HG02588 (cell line): ENCODE results near the gene DENND2A.
"Not testable (repeated sequence)": the region's sequence is repeated elsewhere in the genome, so short reads cannot be mapped to it uniquely, and the experiment has no call there.

ENCODE experiments used
- ATAC-seq: cut with Tn5 transposase; IDR thresholded peaks from one replicate; pipeline ENCODE4 v1.9.1; 2021; ENCODE audit warnings: mild to moderate bottlenecking, moderate library complexity; ENCODE audit not compliant: unreplicated experiment

DENND2A gene

DNA sequence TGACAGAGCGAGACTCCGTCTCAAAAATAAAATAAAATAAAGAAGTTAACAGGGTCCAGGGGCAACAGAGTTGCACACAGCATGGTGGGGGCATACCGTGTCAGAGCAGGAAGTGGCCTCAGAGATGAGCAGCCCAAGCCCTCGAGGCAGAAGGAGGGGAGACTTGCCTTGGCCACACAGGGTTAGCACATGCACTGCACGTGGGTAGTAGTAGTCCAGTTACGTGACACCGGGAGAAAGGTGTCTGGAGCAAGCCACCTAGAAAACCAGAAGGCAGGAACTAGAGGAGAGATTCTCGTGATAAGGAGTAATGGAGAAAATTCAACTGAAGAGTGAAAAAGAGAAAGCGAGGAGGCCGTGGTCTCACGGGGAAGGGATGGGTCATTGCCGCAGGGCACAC lies 9.8 kb upstream of the DENND2A start:
- ATAC-seq, result no peak

DNA sequence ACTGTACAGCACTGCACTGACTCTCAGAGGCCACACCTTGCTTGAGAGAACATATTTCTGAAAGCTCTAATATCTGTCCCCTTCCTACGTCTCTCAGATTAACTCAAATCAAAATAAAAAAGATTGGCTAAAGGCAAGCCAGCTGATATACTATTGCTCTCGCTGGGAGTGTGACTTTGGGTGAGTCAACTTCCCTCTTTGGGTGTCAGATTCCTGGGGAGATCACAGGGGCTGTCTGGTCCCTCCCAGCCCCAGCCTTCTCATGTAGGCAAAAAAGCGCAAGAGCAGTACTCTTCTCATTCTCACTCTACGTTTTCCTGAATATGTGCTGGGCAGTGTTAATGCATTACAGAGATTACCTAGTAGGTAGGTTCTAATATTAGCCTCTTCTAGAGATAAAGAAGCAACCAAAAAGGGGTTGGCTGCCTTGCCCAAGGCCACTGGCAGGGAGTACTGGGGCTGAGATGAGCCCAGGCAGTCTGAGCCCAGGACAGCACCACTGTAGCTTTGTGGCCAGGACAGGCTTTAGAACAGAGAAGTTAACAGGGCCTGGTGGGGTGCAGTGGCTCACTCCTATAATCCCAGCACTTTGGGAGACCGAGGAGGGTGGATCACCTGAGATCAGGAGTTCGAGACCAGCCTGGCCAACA lies 9.1 kb upstream of the DENND2A start:
- no peak for ATAC-seq

DNA sequence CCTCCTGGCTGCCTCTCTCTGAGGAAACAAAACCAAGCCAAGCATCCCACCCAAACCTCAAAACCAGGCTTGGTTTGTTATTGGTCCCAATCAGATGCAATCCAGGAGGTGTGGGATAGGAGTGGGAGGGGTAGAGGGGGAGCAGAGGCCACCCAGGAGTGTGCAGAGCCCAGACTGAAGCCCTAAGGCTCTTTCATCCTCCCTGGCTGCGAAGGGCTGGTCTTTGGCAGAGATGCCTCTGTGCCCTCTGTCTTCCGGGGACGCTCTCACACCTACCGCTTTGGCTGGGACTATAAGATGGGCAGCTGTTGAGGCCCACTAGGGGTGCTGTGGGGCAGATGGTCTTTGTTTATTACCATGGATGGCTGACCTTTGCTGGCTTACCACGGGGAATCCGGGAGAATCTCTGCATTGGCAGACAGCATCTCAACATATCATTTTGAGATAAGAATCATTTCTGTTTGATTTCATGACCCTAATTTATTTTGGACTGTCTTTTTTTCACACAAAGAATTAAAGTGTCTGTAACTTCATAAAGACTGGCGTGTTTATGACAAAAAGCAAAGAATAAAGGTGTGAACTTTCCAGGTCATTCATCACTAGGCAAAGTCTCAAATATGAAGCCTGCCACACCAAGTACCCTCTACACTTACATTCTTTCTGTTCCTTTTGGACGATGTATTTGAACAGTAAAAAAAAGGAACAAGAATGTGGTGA lies 6.5 kb upstream of the DENND2A start:
- ATAC-seq, result peak; percentile 90

DNA sequence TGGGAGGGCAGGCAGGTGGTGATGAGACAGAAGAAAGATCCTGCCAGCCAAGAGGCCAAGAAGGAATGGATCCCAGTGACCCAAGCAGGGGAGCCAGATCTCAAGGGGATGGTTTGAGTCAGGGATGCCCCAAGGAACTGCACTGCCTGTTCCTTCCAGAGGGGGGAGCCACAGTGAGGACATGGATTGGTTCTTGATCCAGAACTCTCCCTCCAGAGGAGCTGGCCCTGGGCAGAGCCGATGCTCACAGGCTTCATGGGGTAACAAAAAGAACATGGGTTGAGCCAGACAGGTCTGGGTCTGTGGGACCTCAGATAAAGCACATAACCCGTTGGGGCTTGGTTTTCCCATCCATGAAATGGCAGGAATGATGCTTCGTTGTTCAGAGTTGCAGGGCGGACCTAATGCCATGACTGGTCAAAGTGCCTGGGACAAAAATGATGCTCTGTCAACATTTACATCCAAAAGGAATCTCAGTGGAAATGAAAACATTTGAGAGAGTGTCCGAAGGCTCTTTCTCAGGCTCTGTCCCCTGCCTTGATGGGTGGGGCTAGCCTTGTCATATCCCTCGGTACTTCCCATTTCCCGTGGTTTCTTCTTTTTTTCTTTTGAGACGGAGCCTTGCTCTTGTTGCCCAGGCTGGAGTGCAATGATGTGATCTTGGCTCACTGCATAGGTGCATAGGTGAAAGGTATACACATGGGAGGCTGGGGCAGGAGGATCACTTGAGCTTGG lies 4.7 kb upstream of the DENND2A start:
- no peak for ATAC-seq

DNA sequence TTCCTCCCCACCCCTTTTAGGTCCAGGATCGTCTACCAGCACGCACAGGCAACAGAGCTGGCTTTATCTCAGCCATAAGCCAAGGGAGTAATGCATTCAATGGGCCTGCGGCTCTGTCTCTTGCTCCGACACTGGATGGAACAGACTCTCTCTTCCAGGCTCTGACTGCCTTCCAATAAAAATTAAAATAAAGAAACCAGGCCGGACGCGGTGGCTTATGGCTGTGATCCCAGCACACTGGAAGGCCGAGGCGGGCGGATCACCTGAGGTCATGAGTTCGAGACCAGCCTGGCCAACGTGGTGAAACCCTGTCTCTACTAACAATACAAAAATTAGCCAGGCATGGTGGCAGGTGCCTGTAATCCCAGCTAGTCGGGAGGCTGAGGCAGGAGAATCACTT lies 4.1 kb upstream of the DENND2A start:
- ATAC-seq, result not testable (repeated sequence)

DNA sequence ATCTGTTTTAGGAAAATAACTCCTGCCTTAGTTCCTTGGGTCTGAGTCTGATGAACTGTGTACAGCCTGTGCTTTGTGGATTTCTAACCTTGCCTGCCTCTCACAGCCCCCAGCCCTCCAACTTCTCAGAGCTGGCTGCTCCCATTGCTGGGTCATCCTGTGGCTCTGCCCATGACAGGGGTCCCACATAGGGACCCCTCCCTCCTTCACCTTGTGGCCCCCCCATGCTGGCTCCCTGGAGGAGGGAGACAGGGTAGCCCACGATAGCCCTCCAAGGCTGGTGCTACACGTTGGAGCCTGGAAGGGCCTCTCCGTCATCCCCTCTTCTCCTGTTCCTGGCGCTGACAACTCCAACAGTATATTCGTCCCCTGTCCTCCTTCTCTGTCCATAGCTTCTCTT lies 2.8 kb upstream of the DENND2A start:
- no peak for ATAC-seq

DNA sequence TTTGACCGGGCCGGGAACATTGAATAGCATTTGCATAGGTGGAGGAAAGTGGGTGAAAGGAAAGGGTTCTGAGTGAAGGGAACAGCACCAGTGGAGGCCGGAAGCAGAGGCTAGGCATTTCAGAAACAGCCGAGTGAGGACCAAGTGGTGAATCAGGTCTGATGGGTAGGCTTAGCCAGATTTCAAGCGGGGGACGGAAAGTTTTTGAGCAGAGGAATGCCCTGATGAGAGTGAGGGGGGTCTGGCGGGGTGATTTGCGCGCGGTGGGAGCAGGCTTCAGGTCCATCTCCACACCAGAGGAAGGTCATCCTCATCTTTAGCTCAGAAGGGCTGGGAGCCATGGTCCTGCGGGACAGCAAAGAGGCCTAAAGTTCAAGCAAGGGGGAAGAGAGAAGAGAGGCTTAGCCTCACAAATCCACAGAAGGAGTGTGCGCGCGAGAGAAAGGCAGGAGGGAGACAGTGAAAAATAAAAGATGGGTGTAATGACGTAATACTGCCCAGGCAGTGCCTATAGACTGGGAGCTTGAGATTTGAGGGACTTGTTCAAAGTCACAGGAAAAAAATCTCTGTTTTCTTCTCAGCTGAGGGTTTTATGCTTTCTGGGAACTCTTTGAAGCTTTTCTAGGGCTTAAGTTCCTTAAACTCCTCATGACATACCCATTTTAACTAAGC lies 1.0 kb upstream of the DENND2A start:
- ATAC-seq, result no peak

DNA sequence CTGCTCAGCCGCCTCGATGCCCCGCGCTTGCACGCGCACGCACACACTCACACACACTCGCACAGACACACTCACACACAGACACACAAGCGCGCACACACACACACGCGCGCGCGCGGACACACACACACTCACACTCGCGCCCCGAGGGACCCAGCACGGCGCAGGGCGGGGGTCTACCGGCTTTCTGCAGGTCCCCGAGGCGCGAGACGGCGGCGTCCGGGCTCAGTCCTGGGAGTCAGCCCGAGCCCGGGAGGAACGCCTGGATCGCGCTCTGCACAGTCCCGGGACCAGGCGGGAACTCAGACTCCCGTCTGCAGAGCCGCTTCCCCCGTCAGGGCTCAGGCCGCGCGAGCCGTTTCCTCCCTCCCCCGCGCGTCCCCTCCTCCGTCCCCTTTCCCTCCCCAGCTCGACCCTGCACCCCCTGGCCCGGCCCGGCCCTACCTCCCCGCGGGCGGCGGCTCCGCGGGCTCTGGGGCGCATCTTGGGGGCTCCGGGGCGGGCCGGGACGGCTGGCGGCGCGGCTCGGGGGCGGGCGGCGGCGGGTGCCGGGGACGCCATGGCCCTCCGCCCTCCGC lies 464 bp downstream of the DENND2A start:
- ATAC-seq, result no peak

DNA sequence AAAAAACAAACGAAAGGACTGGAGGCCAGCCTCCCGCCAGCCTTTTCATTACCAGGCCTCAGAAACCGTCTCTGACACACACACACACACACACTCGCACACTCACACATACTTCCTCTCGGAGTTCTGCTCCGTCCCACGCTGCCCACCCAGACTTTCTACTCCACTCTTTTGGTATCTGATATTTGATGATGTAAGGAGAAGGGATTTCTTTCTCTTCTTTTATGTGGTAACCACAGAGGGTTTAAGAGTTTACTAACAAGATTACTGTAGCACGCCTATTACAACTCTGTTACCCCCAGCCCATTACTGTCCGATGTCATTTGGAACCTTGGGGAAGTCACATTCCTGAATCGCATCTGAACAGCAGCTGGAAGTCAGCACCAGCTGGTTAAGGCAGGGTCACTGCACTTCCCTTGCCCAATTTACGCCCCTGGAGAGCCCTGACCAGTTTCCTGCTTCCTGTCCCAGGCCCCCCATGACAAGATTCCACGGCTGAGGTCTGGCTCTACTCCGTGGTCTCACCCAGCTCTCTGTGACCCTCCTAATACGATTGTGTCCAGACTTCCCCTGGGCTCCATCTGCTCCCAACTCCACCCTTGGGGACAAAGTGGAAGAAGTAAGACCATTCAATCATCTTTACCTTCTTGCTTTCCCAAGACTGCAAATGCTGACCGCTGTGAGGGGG lies 1.1 kb downstream of the DENND2A start:
- ATAC-seq, result no peak

DNA sequence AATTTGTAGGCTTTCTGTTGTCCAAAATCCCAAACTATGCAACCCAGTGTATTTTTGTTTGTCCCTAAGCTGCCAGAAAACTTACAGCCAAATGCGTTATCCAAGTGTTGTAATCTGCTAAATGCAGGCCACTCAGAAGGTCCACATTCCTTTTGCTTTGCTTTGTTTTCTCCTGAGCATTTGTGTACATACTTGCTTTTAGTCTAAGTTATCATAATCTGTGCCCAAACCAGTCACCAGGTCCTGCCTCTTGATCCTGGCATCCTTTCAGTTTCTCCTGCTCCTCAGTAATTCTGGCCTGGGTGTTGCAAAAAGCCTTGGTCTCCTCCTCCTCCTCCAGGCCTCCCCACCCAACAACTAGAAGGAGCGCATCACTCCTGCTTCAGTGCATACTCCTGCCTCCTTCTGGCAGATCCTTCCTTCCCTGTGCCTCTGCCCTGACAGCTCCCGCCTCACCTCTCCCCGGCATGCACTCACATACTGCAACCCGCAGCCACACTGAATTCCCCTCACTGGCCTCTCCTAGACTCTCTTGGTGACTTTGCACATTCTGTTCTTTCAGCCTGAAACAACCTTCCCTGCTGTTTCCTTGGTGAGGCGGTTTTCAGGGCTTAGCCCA lies 2.3 kb downstream of the DENND2A start:
- no peak for ATAC-seq

DNA sequence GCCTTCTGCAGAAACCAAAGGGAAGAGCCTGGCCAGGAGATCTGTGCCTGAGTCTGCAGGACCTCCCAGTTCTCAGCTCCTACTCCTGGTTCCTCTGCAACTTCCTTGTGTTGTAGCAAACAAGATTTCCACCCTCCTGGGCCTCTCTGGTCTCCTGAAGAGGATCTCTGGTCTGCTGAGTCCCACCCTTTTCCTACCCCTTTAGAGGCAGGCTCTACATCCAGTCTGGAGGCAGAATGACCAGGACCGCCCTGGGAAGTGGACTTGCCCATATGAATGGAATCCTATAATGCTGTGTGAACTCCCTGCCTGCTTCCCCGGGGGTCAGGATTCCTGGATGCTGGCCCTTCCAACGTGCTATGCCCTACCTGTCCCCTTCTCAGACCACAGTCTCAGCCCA lies 3.2 kb downstream of the DENND2A start:
- no peak for ATAC-seq

DNA sequence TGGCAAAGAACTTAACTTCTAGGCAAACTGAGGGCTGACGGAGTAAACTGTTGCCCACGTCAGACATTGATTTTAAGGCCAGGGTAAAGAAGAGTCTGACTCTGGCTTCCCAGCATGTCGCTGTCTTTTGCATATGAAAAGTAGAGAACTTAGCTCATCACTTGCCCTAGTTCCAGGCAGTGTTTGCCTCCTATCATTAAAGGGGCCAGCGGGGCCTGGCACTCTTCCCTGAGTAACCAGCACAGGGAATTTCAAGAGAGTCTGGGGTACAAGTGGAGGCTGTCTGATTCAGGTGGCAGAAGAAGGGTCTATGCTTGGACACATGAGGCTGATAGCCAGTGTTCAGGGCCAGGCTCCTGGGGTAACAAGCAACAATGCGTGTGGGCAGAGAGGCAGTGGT lies 4.8 kb downstream of the DENND2A start:
- no peak for ATAC-seq

DNA sequence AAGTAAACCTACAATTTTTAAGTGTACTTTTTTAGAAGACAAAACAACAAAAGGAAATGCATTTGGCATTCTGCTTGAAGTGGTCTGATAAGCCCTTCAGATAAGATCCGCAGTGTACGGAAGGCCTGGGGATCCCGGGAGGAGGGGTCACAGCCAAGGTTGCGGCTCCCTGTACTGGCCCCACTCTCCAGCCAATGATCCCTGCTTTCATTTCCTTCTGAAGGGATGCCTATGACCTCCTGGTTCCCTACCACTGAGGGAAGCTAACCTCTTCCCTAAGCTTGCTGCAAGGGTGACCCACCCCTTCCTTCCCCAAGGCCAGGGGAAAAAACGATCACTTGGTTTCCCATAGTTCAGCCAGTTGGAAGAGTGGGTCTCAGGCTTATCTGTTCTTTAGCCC lies 5.3 kb downstream of the DENND2A start:
- no peak for ATAC-seq

DNA sequence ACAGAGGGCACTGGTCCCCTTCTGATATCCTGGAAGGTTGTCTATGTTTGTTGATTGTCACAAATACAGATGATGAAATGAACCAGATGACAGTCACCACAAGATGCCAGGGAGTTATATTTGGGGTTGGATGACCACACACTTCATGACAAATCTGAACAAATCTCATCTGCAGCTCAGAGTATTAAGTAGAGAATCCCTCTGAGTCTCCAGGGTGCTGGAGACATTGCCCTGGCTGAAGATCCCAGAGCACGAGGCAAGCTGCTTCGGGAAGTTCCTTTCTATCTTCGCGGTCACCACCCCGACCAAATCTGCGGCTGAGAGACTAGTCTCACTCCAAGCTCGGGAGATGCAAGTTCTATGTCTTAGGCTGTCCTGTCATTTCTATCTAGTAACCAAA lies 9.0 kb downstream of the DENND2A start:
- no peak for ATAC-seq

DNA sequence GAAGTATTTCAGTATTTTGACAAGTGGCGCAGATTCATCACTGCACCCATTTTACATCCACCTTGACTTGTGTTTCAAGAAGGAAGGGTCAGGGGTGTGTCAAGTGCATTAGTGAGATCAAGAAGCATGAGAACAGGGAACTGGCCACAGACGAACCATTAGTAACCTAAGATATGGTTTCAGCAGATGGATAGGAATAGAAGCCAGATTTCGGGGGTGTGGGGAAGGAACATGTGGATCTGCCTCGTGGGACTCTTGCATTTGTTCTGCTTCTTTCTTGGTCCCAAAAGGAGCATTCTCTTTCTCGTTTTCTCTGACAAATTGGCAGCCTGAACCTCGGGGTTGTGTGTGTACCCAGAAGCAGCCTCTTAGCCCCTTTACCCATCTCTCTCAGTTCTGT lies 9.6 kb downstream of the DENND2A start:
- ATAC-seq, result no peak

DNA sequence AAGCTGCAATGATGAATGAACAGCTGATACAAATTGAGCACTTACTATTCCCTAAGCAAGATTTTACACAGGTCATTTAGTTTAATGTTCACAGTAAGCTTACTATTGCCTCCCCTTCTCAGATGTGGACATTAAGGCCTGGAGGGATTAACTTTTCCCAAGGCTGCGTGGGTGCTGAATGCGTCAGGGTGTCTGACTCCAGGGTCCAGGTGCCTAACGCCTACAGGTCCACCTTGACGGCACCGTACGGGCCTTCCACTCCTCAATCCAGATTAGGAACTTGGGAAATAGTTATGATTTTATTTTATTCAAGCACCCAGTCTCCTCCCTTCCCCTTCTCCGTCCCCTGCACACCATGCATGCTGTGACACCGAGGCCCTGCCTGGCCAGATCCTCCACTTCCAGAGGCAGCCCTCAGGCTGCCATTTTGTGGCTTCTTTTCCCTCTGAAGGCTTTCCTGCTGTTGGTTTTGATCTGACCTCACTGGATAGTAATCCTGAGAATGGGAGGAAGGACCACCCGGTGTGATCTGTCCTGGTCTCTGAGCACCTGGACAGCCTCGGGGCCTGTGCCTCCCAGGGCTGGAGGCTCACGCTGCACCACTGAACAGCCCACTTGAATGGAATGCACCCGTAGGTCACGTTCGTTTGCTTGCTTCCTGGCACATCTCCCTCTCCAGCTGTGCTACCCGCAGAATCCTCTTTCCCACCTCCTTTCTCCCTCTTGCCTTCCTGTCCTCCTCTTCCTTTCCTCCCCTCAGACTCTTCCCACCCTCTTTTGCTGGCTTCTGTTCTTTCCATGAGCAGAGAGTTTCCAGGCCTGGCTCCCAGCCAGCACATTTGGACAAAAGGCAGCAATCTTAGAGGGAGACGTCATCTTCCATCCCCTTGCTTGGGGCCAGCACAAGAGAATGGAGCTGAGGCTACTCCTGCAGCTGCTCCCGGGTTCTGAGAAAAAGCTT lies 14.4 kb downstream of the DENND2A start:
- no peak for ATAC-seq

DNA sequence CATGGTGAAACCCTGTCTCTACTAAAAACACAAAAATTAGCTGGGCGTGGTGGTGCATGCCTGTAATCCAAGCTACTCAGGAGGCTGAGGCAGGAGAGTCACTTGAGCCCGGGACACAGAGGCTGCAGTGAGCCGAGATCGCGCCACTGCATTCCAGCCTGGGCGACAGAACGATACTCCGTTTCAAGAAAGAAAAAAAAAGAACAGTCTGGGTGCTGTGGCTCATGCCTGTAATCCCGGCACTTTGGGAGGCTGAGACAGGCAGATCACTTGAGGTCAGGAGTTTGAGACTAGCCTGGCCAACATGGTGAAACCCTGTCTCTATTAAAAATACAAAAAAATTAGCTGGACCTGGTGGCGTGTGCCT lies 15.4 kb downstream of the DENND2A start:
- not testable (repeated sequence) for ATAC-seq

DNA sequence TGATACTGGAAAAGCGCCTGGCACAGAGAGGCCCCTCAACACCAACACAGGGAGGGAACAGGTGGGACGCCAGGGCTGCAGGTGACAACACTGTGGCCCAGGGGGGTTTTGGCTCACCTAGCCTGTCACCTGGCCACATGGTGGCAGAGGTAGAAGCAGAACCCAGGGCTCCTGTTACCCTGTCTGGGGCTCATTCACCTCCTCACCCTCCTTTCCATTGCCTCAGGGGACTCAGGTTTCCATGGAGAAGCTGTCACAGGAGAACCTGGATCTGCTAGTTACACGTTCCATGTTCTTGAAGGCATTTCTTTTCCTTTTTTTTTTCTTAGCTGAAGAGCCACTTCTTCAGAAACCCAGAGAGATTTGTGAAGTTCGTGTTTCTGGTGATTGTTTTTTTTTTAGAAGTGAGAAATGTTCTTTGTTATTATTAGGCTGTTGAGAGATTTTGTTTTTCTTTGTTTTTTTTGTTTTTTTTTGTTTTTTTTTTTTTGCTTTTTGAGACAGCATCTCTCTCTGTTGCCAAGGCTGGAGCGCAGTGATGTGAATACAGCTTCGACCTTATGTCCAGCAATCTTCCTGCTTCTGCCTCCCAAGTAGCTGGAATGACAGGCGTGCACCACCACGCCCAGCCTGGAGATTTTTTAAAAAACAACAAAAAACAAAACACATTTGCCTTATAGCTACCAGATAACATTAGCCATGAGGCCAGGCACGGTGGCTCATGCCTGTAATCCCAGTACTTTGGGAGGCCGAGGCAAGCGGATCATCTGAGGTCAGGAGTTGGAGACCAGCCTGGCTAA lies 16.0 kb downstream of the DENND2A start:
- ATAC-seq, result no peak
